ENCODE data around the gene ZBTB2. TPM values are rescaled to one million over a fixed set of nuclear protein-coding genes. Genes with fewer than 3 reads are reported as not detected.

The ZBTB2 gene
- total and polyA plus RNA-seq, 4 experiments from 2014 or later = 19.6 to 29.5 (median 26.7) TPM

DNA sequence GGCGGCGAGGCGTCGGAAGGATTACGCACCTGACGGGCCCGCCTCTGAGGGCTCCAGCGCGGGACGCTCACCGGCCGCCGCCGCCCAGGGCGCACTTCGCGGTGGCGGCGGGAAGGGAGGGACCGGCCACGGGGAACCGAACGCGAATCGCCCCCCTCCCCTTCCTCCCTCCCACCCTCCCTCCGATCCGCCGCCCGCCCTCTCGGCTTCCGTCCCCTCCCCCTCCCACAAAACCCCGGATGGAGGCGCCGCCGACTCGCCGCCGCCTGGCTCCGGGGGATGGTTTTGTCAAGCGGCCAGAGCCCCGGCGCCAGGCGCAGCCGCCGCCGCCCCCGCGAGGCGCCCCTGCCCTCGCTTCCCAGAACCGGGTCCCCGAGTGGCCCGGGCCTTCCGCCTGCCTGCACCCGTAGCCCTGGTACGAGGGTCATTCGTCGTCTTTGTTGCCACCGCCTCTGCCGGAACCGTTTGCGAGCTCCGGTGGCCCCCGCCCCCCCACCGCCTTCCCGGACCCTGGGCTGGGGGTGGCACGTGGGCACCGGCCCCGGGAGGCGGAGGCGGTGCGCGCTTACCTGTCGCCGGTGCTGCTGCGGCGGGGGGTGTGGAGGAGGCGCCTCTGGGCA lies 398 bp downstream of the ZBTB2 start:
- ChIA-PET CTCF (ENCODE audit: partially characterized antibody) (interaction anchor here (1.1 to 2.7 kb wide), 5 partner anchors 9 to 23 kb away, joined by 3 to 17 read pairs (median 7); no protein-coding TSS in a partner anchor), POLR2A (ENCODE audit: partially characterized antibody) (interaction anchor here (0.8 to 4.3 kb wide), 21 partner anchors 8 to 919 kb away, joined by 3 to 172 read pairs (median 6); partner anchors contain the start of gene RMND1)
- Histone ChIP-seq H3K36me3 (ENCODE audit: insufficient read depth, low read length) (no peaks in the 10 kb centered on the region), H3K4me3 (ENCODE audit: low read length in 2 of 2) (peak overlapping the region in 1 of 2 donors; percentile 86), H3K9me3 (ENCODE audit: control insufficient read depth in 1 of 2, low read length in 2 of 2) (no peaks in the 10 kb centered on the region), H3K4me1 (ENCODE audit: insufficient read depth, low read length) (peaks cover 70% of the 10 kb centered on the region), H3K27ac (ENCODE audit: low read depth, low read length) (peak overlapping the region; percentile 83), H3K27me3 (ENCODE audit: insufficient read depth, low read length) (no peaks in the 10 kb centered on the region)
- Mint-ChIP-seq H3K4me1 (peaks cover 39 to 74% (median 55%) of the 10 kb centered on the region in 4 donors), H3K9me3 (peaks cover 0 to 4% (median 0%) of the 10 kb centered on the region in 8 donors), H3K4me3 (peak overlapping the region in 5 of 8 donors; percentile 36 to 98 (median 91)), H3K27me3 (peaks cover 0 to 2% of the 10 kb centered on the region in 2 donors), H3K27ac (peak overlapping the region in 3 of 7 donors; percentile 82 to 99 (median 86)), H3K36me3 (peaks cover 0 to 22% of the 10 kb centered on the region in 2 donors)
- intact Hi-C loops (cut with micrococcal nuclease) = loop anchor here (1.0 to 5.0 kb wide), 9 partner anchors 11 to 1592 kb away; partner anchors contain the start of genes FBXO5, MTHFD1L and RMND1
- peak in 4 of 5 donors; percentile 84 to 89 (median 86) for DNase-seq

DNA sequence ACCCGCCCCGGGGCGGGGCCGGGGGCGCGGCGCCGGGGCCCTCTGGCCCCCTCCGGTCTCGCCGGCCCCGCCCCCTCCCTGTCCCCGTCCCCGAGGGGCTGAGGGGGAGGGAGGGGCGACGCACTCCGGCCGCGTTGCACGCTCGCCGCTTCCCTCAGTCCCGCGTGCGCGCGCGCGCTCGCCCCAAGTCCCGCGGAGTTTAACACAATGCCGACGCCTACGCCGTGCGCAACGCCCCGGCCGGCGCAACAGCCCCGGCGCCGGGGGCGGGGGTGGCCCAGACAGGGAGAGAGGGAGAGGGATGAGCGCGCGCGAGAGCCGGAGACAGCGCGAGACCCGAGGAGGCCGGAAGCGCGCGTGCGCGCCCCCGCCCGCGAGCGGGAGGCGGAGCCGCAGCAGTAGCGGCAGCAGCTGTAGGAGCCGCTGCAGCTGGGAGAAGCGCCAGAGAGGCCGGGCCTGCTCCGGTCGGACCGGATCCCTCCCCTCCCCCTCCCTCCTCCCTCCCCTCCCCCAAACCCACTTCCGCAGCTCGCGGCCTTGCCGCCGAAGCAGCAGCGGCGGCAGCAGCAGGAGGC lies 996 bp downstream of the ZBTB2 start:
- Histone ChIP-seq H3K4me1 (ENCODE audit: insufficient read depth, low read length) (peaks cover 71% of the 10 kb centered on the region), H3K9me3 (ENCODE audit: control insufficient read depth in 1 of 2, low read length in 2 of 2) (no peaks in the 10 kb centered on the region), H3K4me3 (ENCODE audit: low read length in 2 of 2) (peak overlapping the region in 1 of 2 donors; percentile 86), H3K36me3 (ENCODE audit: insufficient read depth, low read length) (no peaks in the 10 kb centered on the region), H3K27me3 (ENCODE audit: insufficient read depth, low read length) (no peaks in the 10 kb centered on the region), H3K27ac (ENCODE audit: low read depth, low read length) (peak overlapping the region; percentile 83)
- peaks cover 0 to 4% (median 0%) of the 10 kb centered on the region in 8 donors for H3K9me3 Mint-ChIP-seq
- DNase-seq = peak; percentile 98 to 99 (median 99)
- peaks cover 38 to 76% (median 55%) of the 10 kb centered on the region in 4 donors for H3K4me1 Mint-ChIP-seq
- CTCF ChIA-PET (ENCODE audit: partially characterized antibody) = interaction anchor here (0.7 to 2.7 kb wide), 10 partner anchors 10 to 65 kb away, joined by 3 to 17 read pairs (median 4); no protein-coding TSS in a partner anchor
- H3K4me3 Mint-ChIP-seq = peak overlapping the region; percentile 29 to 93 (median 74)
- intact Hi-C loops (cut with micrococcal nuclease) = loop anchor here (1.0 to 5.0 kb wide), 9 partner anchors 10 to 1592 kb away; partner anchors contain the start of genes FBXO5, MTHFD1L and RMND1
- H3K36me3 Mint-ChIP-seq = peaks cover 0 to 22% of the 10 kb centered on the region in 2 donors
- H3K27ac Mint-ChIP-seq = peak overlapping the region; percentile 74 to 99 (median 82)
- H3K27me3 Mint-ChIP-seq = peaks cover 0 to 2% of the 10 kb centered on the region in 2 donors
- POLR2A ChIA-PET (ENCODE audit: partially characterized antibody) = interaction anchor here (0.6 to 4.3 kb wide), 24 partner anchors 9 to 920 kb away, joined by 3 to 172 read pairs (median 6); partner anchors contain the start of gene RMND1

DNA sequence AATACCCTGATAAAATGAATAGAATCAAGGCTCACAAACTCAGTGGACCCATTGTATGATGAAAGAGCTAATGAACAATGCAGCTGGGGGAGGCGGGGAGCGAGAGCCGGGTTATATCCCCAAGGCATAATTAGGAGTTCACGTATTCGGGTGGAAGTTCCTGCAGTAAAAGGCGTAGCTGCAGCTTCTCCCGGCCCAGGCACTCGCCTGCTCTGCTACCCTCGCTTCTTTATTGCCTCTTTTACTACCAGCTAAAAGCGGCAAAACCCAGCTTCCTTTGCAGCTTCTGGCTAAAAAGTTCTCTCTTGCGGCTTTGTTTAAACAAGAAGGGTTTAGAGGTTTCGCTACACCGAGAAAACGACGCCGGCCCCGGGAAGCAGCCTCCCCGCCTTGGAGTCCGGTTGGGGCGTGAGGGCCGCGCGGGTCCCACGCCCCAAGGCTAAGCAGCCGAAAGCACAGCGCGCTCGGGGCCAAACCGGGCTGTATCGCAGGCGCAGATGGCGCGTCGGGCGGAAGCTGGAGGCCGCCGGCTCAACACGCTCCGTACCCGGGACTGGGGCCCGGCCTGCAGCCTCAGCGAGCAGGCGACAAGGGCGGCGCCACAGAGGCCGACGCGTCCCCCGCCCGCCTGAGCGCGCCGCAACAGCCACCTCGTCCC lies 1.6 kb downstream of the ZBTB2 start:
- Mint-ChIP-seq H3K4me1 (peaks cover 40 to 76% (median 56%) of the 10 kb centered on the region in 4 donors), H3K36me3 (peaks cover 0 to 22% of the 10 kb centered on the region in 2 donors), H3K9me3 (peaks cover 0 to 4% (median 0%) of the 10 kb centered on the region in 8 donors), H3K27me3 (peaks cover 0 to 2% of the 10 kb centered on the region in 2 donors), H3K4me3 (peak overlapping the region; percentile 92 to 96 (median 94)), H3K27ac (peak overlapping the region; percentile 93 to 99 (median 97))
- Histone ChIP-seq H3K4me3 (ENCODE audit: low read length in 2 of 2) (peak overlapping the region; percentile 61 to 86), H3K4me1 (ENCODE audit: insufficient read depth, low read length) (peaks cover 71% of the 10 kb centered on the region), H3K27ac (ENCODE audit: low read depth, low read length) (peak overlapping the region; percentile 83), H3K36me3 (ENCODE audit: insufficient read depth, low read length) (no peaks in the 10 kb centered on the region), H3K9me3 (ENCODE audit: control insufficient read depth in 1 of 2, low read length in 2 of 2) (no peaks in the 10 kb centered on the region), H3K27me3 (ENCODE audit: insufficient read depth, low read length) (no peaks in the 10 kb centered on the region)
- POLR2A ChIA-PET (ENCODE audit: partially characterized antibody) = interaction anchor here (0.6 to 4.3 kb wide), 25 partner anchors 10 to 920 kb away, joined by 3 to 172 read pairs (median 5); partner anchors contain the start of gene RMND1
- intact Hi-C loops (cut with micrococcal nuclease) = loop anchor here (1.0 to 10.0 kb wide), 10 partner anchors 9 to 1593 kb away; partner anchors contain the start of genes FBXO5, MTHFD1L and RMND1
- no peak for DNase-seq
- CTCF ChIA-PET (ENCODE audit: partially characterized antibody) = interaction anchor here (0.7 to 2.7 kb wide), 11 partner anchors 10 to 498 kb away, joined by 3 to 17 read pairs (median 4); no protein-coding TSS in a partner anchor

GRCh38 chr6:151388997-151389617 lies 2.3 kb downstream of the ZBTB2 start:
- ChIA-PET POLR2A (ENCODE audit: partially characterized antibody) (interaction anchor here (0.9 to 4.3 kb wide), 14 partner anchors 12 to 913 kb away, joined by 4 to 172 read pairs (median 13); partner anchors contain the start of gene RMND1), CTCF (ENCODE audit: partially characterized antibody) (interaction anchor here (0.8 to 2.7 kb wide), 9 partner anchors 10 to 497 kb away, joined by 3 to 17 read pairs (median 4); no protein-coding TSS in a partner anchor)
- peaks cover 71% of the 10 kb centered on the region for H3K4me1 ChIP-seq (ENCODE audit: insufficient read depth, low read length)
- DNase-seq = no peak
- no peaks in the 10 kb centered on the region for H3K9me3 ChIP-seq (ENCODE audit: control insufficient read depth in 1 of 2, low read length in 2 of 2)
- H3K27me3 ChIP-seq (ENCODE audit: insufficient read depth, low read length) = no peaks in the 10 kb centered on the region
- Mint-ChIP-seq H3K9me3 (peaks cover 0 to 4% (median 0%) of the 10 kb centered on the region in 8 donors), H3K27me3 (peaks cover 0 to 2% of the 10 kb centered on the region in 2 donors), H3K4me1 (peaks cover 45 to 79% (median 58%) of the 10 kb centered on the region in 4 donors), H3K4me3 (peak overlapping the region; percentile 92 to 96 (median 94)), H3K36me3 (peaks cover 4 to 26% of the 10 kb centered on the region in 2 donors), H3K27ac (peak overlapping the region; percentile 93 to 99 (median 97))
- peak overlapping the region; percentile 61 to 86 for H3K4me3 ChIP-seq (ENCODE audit: low read length in 2 of 2)
- H3K27ac ChIP-seq (ENCODE audit: low read depth, low read length) = peak overlapping the region; percentile 83
- intact Hi-C loops (cut with micrococcal nuclease) = loop anchor here (10.0 kb wide), 1 partner anchor 1384 kb away; no protein-coding TSS in a partner anchor
- no peaks in the 10 kb centered on the region for H3K36me3 ChIP-seq (ENCODE audit: insufficient read depth, low read length)

GRCh38 chr6:151388236-151388635 lies 3.1 kb downstream of the ZBTB2 start:
- Histone ChIP-seq H3K27me3 (ENCODE audit: insufficient read depth, low read length) (no peaks in the 10 kb centered on the region), H3K36me3 (ENCODE audit: insufficient read depth, low read length) (no peaks in the 10 kb centered on the region), H3K9me3 (ENCODE audit: control insufficient read depth in 1 of 2, low read length in 2 of 2) (no peaks in the 10 kb centered on the region), H3K4me1 (ENCODE audit: insufficient read depth, low read length) (peaks cover 63% of the 10 kb centered on the region), H3K27ac (ENCODE audit: low read depth, low read length) (peak overlapping the region; percentile 38), H3K4me3 (ENCODE audit: low read length in 2 of 2) (no peak overlapping the region)
- Mint-ChIP-seq H3K27ac (peak overlapping the region; percentile 64 to 99 (median 84)), H3K4me1 (peaks cover 40 to 78% (median 56%) of the 10 kb centered on the region in 4 donors), H3K27me3 (peaks cover 0 to 2% of the 10 kb centered on the region in 2 donors), H3K9me3 (peaks cover 0 to 4% (median 0%) of the 10 kb centered on the region in 8 donors), H3K4me3 (peak overlapping the region in 5 of 8 donors; percentile 8 to 52 (median 21)), H3K36me3 (peaks cover 12 to 29% of the 10 kb centered on the region in 2 donors)
- CTCF ChIA-PET (ENCODE audit: partially characterized antibody) = interaction anchor here (1.0 to 1.2 kb wide), 2 partner anchors 15 to 17 kb away, joined by 3 to 5 read pairs; no protein-coding TSS in a partner anchor
- intact Hi-C loops (cut with micrococcal nuclease) = loop anchor here (10.0 kb wide), 1 partner anchor 1383 kb away; no protein-coding TSS in a partner anchor
- DNase-seq = no peak
- POLR2A ChIA-PET (ENCODE audit: partially characterized antibody) = interaction anchor here (3.5 to 4.3 kb wide), 4 partner anchors 11 to 797 kb away, joined by 22 to 172 read pairs (median 74); partner anchors contain the start of gene RMND1

Data from CD4-positive, alpha-beta memory T cell (primary cell).